Left lung (tissue), 10 donors: Measurements from ENCODE around the gene SORBS1. TPM values are rescaled to one million over a fixed set of nuclear protein-coding genes. Genes with fewer than 3 reads are reported as not detected.
A peak's percentile ranks its signal among the peaks of the same experiment; 100 is the strongest.

Experiments
- ATAC-seq: fragments of 200-7000 bp; cut with Tn5 transposase; one replicate; pipeline ENCODE4 v1.9.1; 2020; ENCODE audit warnings: moderate library complexity
- DNase-seq, 4 donors: peaks; one replicate each; pipeline ENCODE4 v3.0.0-alpha.2; 2013 to 2020
- H3K27ac ChIP-seq, 2 donors: fragments of 200-600 bp; sonication (generic) in 1 of 2; one replicate each; pipeline versions ENCODE4 v1.5.0 to v1.8.0; 2020 to 2021
- H3K27me3 ChIP-seq, 2 donors: fragments of 200-600 bp; sonication (generic) in 1 of 2; one replicate each; pipeline versions ENCODE4 v1.5.0 to v1.8.0; 2020 to 2021
- H3K36me3 ChIP-seq, 2 donors: fragments of 200-600 bp; sonication (generic) in 1 of 2; one replicate each; pipeline versions ENCODE4 v1.5.0 to v1.8.0; 2020 to 2021
- H3K4me1 ChIP-seq, 2 donors: fragments of 200-600 bp; one replicate each; pipeline ENCODE4 v1.8.0; 2021
- H3K4me3 ChIP-seq, 2 donors: fragments of 200-600 bp; sonication (generic) in 1 of 2; one replicate each; pipeline versions ENCODE4 v1.5.0 to v1.8.0; 2020 to 2021; ENCODE audit warnings: mild to moderate bottlenecking in 1 of 2
- H3K9me3 ChIP-seq, 2 donors: fragments of 200-600 bp; sonication (generic) in 1 of 2; one replicate each; pipeline versions ENCODE4 v1.5.0 to v1.8.0; 2020 to 2021
- intact Hi-C, 2 donors: fragments of 100-400 bp; cut with DNase I; formaldehyde crosslinking; loops; one replicate each; pipeline versions ENCODE4 v1.11.2 to v1.14.2; 2022
- polyA plus RNA-seq, 6 donors: library from polyadenylated mRNA; unstranded; fragments of 120-200 nt; gene quantifications; one replicate each; pipeline ENCODE4 v1.2.1, GENCODE V29; 2013; ENCODE audit not compliant: insufficient read length in 6 of 6
- total RNA-seq, 2 donors: library from RNA; stranded (reverse); fragmentation: NEBNext Ultra II Directional; extraction: Animal tissue kit (Norgen Biotek cat#: 25700); gene quantifications; one replicate each; pipeline ENCODE4 v1.2.1, GENCODE V29; 2021
- TF ChIP-seq, protein P1 (sequence below), 2 donors: fragments of 200-600 bp; sonication (generic) in 1 of 2; IDR thresholded peaks; one replicate each; pipeline versions ENCODE4 v1.5.0 to v1.8.0; 2021; ENCODE audit warnings: antibody characterized with exemption in 2 of 2
- donor health status: DM: no; HTN: yes; CAD: no.
- donor health status: DM: no; HTN: no; CAD: no.

Gene SORBS1
- total and polyA plus RNA-seq, 8 donors, result 23.3 to 52.7 (median 36.4) TPM

DNA sequence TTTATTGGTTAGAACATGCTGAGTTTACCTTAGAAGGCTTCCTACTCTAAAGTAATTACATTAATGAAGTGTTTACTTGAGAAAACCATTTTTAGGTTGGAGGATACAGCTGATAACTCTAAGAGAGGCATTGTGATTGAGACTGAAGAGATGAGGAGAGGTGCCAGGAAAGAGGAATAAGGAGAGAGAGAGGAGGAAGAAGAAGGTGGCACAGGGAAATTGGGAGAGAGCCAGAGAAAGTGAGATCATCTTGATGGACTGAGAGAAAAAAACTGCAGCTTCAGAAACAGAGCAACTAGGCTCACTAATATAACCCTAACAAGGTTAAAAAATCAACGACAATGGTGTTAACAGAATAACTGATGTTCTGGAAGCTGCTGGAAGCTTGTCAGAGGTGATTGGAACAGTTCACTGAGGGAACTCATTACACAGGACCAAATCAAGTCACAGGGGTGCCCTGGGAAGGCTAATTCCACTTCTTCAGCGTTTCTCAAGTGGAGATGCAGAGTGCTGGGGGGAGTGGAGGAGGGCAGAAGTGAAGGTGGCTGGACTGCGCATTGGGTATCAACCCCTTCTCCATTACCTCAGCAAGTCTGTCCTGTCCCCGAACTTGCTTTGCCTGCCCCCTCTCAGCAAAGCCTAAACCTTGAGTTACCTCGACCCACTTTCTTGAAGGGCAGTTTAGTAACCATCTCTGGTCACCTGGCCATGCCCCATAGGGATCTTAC lies 6.9 kb upstream of the SORBS1 start:
- Histone ChIP-seq H3K4me1 (peaks cover 0 to 10% of the 10 kb centered on the region in 2 donors), H3K27me3 (no peaks in the 10 kb centered on the region), H3K9me3 (no peaks in the 10 kb centered on the region), H3K36me3 (no peaks in the 10 kb centered on the region), H3K27ac (no peak overlapping the region), H3K4me3 (no peak overlapping the region)
- TF ChIP-seq, protein P1, sequence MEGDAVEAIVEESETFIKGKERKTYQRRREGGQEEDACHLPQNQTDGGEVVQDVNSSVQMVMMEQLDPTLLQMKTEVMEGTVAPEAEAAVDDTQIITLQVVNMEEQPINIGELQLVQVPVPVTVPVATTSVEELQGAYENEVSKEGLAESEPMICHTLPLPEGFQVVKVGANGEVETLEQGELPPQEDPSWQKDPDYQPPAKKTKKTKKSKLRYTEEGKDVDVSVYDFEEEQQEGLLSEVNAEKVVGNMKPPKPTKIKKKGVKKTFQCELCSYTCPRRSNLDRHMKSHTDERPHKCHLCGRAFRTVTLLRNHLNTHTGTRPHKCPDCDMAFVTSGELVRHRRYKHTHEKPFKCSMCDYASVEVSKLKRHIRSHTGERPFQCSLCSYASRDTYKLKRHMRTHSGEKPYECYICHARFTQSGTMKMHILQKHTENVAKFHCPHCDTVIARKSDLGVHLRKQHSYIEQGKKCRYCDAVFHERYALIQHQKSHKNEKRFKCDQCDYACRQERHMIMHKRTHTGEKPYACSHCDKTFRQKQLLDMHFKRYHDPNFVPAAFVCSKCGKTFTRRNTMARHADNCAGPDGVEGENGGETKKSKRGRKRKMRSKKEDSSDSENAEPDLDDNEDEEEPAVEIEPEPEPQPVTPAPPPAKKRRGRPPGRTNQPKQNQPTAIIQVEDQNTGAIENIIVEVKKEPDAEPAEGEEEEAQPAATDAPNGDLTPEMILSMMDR (IDR thresholded peaks at IDR 0.05), result no peak
- peak; percentile 39 for ATAC-seq
- intact Hi-C loops, result no loop called here
- DNase-seq, result peak in 1 of 4 donors; percentile 31

DNA sequence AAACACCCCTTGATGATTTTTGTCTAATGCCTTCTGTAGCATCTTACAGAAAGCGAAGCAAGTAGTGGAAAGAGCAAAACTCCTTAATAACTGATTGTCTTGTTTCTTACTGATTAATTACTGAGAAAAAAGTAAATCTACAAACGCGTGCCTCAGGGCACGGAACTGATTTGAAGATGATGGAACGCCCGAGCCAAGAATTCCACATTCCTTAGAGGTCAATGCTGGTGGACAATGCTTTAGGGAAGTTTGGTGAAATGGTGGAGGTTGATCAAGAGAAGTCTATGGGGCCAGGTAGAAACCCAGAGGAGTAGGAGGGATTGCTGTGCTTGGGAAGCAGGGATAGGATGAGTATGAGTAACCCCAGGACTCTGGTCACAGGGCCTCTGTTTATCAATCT lies 5.0 kb upstream of the SORBS1 start:
- no peaks in the 10 kb centered on the region for H3K27me3 ChIP-seq
- peaks cover 0 to 15% of the 10 kb centered on the region in 2 donors for H3K4me1 ChIP-seq
- TF ChIP-seq, protein P1 (IDR thresholded peaks at IDR 0.05), result no peak
- H3K36me3 ChIP-seq, result no peaks in the 10 kb centered on the region
- H3K9me3 ChIP-seq, result no peaks in the 10 kb centered on the region
- intact Hi-C loops, result no loop called here
- no peak overlapping the region for H3K4me3 ChIP-seq
- no peak for DNase-seq
- ATAC-seq, result no peak
- no peak overlapping the region for H3K27ac ChIP-seq

DNA sequence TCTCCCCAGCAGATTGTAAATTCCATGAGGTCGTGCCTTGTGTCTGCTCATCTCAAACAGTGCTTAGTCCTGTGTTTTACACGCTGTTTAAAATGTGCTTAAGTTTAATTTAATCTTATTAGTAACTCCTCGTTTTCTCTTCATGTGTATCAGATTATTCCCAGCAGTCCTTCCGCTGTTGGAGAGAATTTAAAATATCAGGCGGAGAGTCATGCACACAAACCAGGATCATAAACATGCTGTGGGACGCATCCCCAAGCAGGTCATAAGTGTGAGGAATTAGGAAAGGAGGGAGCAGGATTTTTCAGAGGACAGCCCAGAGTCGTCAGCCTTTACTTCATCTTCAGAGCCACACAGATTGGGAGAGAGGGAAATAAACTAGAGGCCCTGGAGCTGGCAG lies 4.2 kb upstream of the SORBS1 start:
- H3K36me3 ChIP-seq, result no peaks in the 10 kb centered on the region
- peaks cover 0 to 18% of the 10 kb centered on the region in 2 donors for H3K4me1 ChIP-seq
- H3K4me3 ChIP-seq, result no peak overlapping the region
- ATAC-seq (no peak), DNase-seq (peak in 1 of 4 donors; percentile 59)
- TF ChIP-seq, protein P1 (IDR thresholded peaks at IDR 0.05), result no peak
- intact Hi-C loops, result no loop called here
- H3K27ac ChIP-seq, result no peak overlapping the region
- peaks cover 0 to 5% of the 10 kb centered on the region in 2 donors for H3K27me3 ChIP-seq
- no peaks in the 10 kb centered on the region for H3K9me3 ChIP-seq

DNA sequence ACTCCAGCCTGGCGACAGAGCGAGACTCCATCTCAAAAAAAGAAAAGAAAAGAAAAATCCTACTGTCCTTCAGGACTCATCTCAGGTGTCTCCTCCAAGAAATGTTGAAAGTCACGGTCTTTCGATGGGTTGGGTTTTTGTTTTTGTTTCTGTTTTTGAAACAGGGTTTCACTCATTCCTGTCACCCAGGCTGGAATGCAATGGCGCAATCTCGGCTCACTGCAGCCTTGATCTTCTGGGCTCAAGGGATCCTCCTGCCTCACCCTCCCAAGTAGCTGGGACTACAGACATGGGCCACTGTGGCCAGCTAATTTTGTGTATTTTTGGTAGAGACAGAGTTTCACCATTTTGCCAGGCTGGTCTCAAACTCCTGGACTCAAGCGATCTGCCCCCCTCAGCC lies 3.1 kb upstream of the SORBS1 start:
- intact Hi-C loops, result no loop called here
- no peak for ATAC-seq
- no peaks in the 10 kb centered on the region for H3K36me3 ChIP-seq

DNA sequence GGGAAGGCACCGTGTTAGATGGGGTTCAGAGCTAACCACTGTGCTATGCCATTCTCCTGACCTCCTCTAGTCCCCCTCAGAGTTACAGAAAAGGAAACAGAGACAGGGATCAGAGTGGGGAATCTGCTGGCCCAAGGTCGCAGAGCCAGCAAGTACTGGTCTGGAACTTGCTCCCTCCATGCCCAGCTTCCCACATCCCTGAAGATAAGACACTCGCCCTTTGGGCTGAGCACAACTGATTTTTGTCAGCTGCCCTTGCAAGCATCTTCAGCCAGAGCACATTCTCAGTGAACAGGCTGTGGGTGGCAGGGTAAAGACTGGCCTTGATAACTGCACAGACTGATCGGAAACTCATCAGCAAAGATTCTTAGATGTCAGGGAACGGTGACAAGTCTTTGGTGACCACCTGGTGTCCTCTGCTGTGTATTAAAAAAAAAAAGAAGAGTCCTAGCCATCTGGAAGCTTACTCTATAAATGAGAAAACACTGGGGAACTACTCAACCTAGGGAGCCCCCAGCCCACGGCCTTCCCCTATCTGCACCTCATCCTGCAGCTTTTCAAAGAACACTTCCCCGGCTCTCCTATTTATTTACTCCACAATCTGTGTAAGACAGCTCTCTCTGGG lies 1.3 kb upstream of the SORBS1 start:
- DNase-seq, result no peak
- Histone ChIP-seq H3K4me1 (peaks cover 0 to 26% of the 10 kb centered on the region in 2 donors), H3K9me3 (no peaks in the 10 kb centered on the region), H3K27me3 (peaks cover 0 to 17% of the 10 kb centered on the region in 2 donors), H3K27ac (no peak overlapping the region), H3K36me3 (no peaks in the 10 kb centered on the region), H3K4me3 (no peak overlapping the region)
- TF ChIP-seq, protein P1 (IDR thresholded peaks at IDR 0.05), result no peak
- intact Hi-C loops, result no loop called here
- ATAC-seq, result no peak

More for the DNA sequence above, 3.1 kb upstream of the SORBS1 start:
- no peak for DNase-seq
- TF ChIP-seq, protein P1 (IDR thresholded peaks at IDR 0.05), result no peak
- Histone ChIP-seq H3K4me1 (peaks cover 0 to 27% of the 10 kb centered on the region in 2 donors), H3K4me3 (no peak overlapping the region), H3K27ac (no peak overlapping the region), H3K9me3 (no peaks in the 10 kb centered on the region), H3K27me3 (peaks cover 0 to 16% of the 10 kb centered on the region in 2 donors)
